Muscle layer of colon (tissue), 2 donors: ENCODE data around the gene CRYGN.

Experiments
- H3K27ac ChIP-seq: one replicate; pipeline ENCODE4 v1.7.0; 2013; ENCODE audit warnings: low read depth, mild to moderate bottlenecking, low read length, moderate library complexity
- H3K27me3 ChIP-seq, 2 donors: one replicate each; pipeline ENCODE4 v1.7.0; 2013; ENCODE audit warnings: low read length in 2 of 2, mild to moderate bottlenecking in 2 of 2; ENCODE audit not compliant: insufficient read depth in 2 of 2, control insufficient read depth in 1 of 2
- H3K36me3 ChIP-seq: one replicate; pipeline ENCODE4 v1.7.0; 2013; ENCODE audit warnings: mild to moderate bottlenecking, low read length; ENCODE audit not compliant: insufficient read depth
- H3K4me1 ChIP-seq: one replicate; pipeline ENCODE4 v1.7.0; 2013; ENCODE audit warnings: mild to moderate bottlenecking, low read length; ENCODE audit not compliant: insufficient read depth
- H3K4me3 ChIP-seq, 2 donors: one replicate each; pipeline ENCODE4 v1.7.0; 2013; ENCODE audit warnings: low read length in 2 of 2, low read depth in 1 of 2, mild to moderate bottlenecking in 1 of 2, moderate library complexity in 1 of 2
- H3K9ac ChIP-seq: one replicate; pipeline ENCODE4 v1.7.0; 2013; ENCODE audit warnings: low read length
- H3K9me3 ChIP-seq: one replicate; pipeline ENCODE4 v1.7.0; 2013; ENCODE audit warnings: mild to moderate bottlenecking, low read length
- donor health status: abdominal sarcoma.
- donor health status: Adenocarcinoma of cecum.

Gene CRYGN

DNA sequence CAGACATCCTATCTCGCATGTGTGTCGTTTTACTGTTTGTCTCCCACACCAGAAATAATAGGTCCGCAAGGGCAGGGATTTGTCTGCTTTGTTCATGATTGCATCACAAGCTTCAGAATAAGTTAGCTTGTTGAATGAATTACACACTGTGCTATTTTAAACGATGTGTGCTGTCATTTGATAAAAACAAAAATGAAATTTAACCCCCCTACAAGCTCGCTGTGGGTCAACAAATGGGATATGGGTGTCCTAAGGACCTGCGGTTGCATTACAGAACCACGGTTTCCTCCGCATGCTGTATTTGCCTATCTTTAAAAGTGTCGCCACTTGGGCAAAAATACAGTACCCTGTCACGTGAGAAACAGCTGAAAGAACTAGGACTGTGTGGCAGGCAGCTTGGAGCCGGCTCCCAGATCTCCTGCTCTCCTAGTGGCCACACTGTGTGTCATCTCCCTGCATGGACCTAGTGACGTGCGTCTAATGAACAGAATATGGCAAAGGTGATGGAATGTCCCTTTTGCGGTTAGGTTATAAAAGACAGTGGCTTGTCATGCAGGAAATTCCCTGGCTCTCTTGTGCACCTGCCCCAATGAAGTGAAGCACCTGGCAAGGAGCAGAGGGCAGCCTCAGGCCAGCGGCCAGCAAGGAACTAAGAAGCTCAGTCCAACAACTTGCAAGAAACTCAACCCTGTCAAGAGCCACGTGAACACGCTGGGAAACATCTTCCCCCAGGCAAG lies 32.9 kb upstream of the CRYGN start:
- peaks cover 24% of the 10 kb centered on the region for H3K4me1 ChIP-seq
- H3K27me3 ChIP-seq, result no peaks in the 10 kb centered on the region
- H3K9me3 ChIP-seq, result no peaks in the 10 kb centered on the region
- H3K9ac ChIP-seq, result no peak overlapping the region
- H3K27ac ChIP-seq, result no peak overlapping the region
- peaks cover 35% of the 10 kb centered on the region for H3K36me3 ChIP-seq
- H3K4me3 ChIP-seq, result no peak overlapping the region

- no peak overlapping the region for H3K9ac ChIP-seq
- H3K27me3 ChIP-seq, result no peaks in the 10 kb centered on the region
- H3K4me1 ChIP-seq, result peaks cover 20% of the 10 kb centered on the region
- H3K9me3 ChIP-seq, result no peaks in the 10 kb centered on the region
- no peak overlapping the region for H3K27ac ChIP-seq
- no peak overlapping the region for H3K4me3 ChIP-seq
- peaks cover 52% of the 10 kb centered on the region for H3K36me3 ChIP-seq
These were observed 30.8 kb upstream of the CRYGN start for GRCh38 chr7:151470711-151471110.

DNA sequence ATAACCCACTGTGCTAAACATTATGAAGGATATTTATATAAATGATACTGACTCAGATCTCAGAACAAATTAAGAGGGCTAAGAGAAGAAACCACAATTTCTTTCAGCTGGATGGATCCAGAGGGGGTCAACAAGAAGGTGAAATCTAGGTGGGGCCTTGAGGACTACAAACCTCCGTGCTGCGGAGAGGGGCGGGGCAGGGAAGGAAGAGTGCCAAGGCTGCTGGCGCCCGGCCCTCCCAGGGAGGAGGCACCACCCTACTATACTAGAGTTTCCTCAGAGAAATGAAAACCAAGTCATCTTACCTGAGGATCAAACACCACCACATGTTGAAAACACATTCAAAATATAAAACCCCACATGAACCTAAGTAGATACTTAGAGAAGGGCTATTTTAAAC lies 29.3 kb upstream of the CRYGN start:
- Histone ChIP-seq H3K9ac (no peak overlapping the region), H3K4me3 (no peak overlapping the region), H3K27me3 (no peaks in the 10 kb centered on the region), H3K4me1 (peaks cover 20% of the 10 kb centered on the region), H3K9me3 (no peaks in the 10 kb centered on the region), H3K36me3 (peaks cover 56% of the 10 kb centered on the region), H3K27ac (no peak overlapping the region)

DNA sequence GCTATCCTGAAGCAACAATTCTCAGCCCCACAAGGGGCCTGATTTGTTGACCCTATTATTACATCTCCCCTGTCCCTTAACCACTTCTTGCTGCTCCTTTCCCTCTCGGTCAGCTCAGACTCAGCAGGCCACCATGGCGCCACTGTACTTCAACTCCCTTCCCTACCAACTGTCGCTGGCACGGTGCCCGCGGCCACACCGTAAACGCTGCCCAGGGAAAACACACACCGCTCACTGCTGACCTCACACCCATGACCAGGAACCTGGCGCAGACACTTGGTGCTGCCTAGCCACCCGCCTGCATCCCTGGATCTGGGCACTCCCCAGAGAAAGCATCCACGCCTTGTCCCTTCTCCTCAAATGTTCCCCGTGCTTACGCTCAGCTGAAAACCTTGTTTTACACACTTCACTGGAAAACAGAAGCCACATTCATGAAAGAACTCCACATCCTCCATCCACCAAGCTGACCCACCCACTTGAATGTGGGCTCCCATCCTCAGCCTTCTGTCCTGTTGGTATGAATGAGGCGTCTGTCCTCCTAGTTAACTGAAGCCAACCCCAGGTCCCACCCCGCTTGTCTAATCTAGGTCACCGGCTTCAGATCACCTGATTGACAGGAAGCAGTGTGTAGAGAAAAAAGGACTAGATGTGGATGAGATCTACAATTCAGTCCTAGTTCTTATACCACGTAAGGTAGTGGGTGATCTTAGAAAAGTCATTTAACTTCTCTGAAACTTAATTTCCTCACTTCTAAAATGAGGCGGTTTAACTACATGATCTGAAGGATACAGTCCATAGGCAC lies 28.5 kb upstream of the CRYGN start:
- Histone ChIP-seq H3K27me3 (no peaks in the 10 kb centered on the region), H3K4me3 (no peak overlapping the region), H3K4me1 (peaks cover 20% of the 10 kb centered on the region), H3K9me3 (no peaks in the 10 kb centered on the region), H3K36me3 (peaks cover 60% of the 10 kb centered on the region), H3K9ac (no peak overlapping the region), H3K27ac (no peak overlapping the region)

DNA sequence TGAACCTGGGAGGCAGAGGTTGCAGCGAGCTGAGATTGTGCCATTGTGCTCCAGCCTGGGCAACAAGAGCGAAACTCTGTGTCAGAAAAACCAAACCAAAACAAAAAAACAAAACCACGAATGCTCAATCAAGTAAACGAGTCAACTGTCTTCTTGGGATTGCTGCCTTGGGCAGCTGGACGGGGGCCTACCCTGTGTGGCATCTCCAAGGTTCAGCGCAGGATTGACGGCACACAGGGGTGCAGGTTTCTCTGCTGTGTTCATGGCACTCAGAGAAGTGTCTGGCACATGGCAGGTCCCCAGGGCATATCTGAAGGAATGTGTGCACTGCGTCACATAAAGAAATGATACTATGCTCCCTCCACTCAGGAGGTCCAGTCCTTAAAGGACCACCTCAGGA lies 25.2 kb upstream of the CRYGN start:
- Histone ChIP-seq H3K36me3 (peaks cover 52% of the 10 kb centered on the region), H3K27ac (no peak overlapping the region), H3K9ac (no peak overlapping the region), H3K9me3 (peaks cover 4% of the 10 kb centered on the region), H3K4me1 (peaks cover 23% of the 10 kb centered on the region), H3K4me3 (no peak overlapping the region), H3K27me3 (no peaks in the 10 kb centered on the region)

GRCh38 chr7:151462306-151462779 lies 22.4 kb upstream of the CRYGN start:
- H3K4me3 ChIP-seq, result peak overlapping the region in 1 of 2 donors; percentile 23
- H3K9me3 ChIP-seq, result peaks cover 4% of the 10 kb centered on the region
- H3K4me1 ChIP-seq, result peaks cover 32% of the 10 kb centered on the region
- H3K36me3 ChIP-seq, result peaks cover 24% of the 10 kb centered on the region
- no peak overlapping the region for H3K9ac ChIP-seq
- H3K27me3 ChIP-seq, result no peaks in the 10 kb centered on the region
- H3K27ac ChIP-seq, result peak overlapping the region; percentile 92

DNA sequence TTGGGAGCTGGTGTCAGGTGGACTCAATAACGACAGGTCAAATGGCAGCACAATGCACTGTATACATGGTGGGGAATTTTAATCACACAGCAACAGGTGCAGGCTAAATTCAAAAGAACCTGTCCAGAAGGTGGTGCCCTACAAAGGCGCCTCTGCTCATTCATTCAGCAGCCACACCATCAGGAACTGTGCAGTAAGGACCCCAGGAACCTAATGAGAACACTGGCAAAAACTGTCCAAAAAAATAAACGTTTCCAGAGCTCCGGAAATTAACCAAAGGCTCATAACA lies 21.9 kb upstream of the CRYGN start:
- H3K4me3 ChIP-seq, result peak overlapping the region in 1 of 2 donors; percentile 23
- H3K27me3 ChIP-seq, result no peaks in the 10 kb centered on the region
- H3K4me1 ChIP-seq, result peaks cover 32% of the 10 kb centered on the region
- H3K36me3 ChIP-seq, result peaks cover 20% of the 10 kb centered on the region
- H3K9ac ChIP-seq, result peak overlapping the region; percentile 40
- peak overlapping the region; percentile 92 for H3K27ac ChIP-seq
- H3K9me3 ChIP-seq, result peaks cover 4% of the 10 kb centered on the region

GRCh38 chr7:151461096-151461941 lies 21.4 kb upstream of the CRYGN start:
- H3K27ac ChIP-seq, result peak overlapping the region; percentile 92
- H3K4me3 ChIP-seq, result peak overlapping the region; percentile 7 to 62
- H3K4me1 ChIP-seq, result peaks cover 32% of the 10 kb centered on the region
- H3K9ac ChIP-seq, result peak overlapping the region; percentile 40
- peaks cover 18% of the 10 kb centered on the region for H3K36me3 ChIP-seq
- H3K27me3 ChIP-seq, result no peaks in the 10 kb centered on the region
- peaks cover 4% of the 10 kb centered on the region for H3K9me3 ChIP-seq

DNA sequence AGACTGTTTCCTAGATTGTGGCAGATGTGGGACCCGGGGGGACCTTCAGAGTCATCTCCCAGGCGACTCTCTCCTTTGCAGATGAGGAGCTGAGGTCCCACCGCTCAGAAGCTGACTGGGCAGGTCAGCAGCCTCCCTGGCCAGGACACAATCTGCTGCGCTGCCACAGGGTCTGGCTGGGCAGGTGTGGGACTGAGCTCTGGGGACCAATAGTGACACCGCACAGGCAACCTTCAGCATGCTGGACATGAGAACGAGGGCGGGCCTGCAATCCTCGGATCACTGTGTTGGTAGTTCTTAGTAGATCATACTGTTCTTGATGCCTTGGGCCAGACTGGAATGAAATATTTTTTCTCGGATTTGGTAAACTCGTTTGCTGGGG lies 20.5 kb upstream of the CRYGN start:
- Histone ChIP-seq H3K4me1 (peaks cover 32% of the 10 kb centered on the region), H3K9me3 (peaks cover 4% of the 10 kb centered on the region), H3K4me3 (peak overlapping the region; percentile 26 to 62), H3K27ac (peak overlapping the region; percentile 92), H3K9ac (peak overlapping the region; percentile 30), H3K36me3 (peaks cover 10% of the 10 kb centered on the region), H3K27me3 (no peaks in the 10 kb centered on the region)

GRCh38 chr7:151459726-151460473 lies 20.0 kb upstream of the CRYGN start:
- Histone ChIP-seq H3K36me3 (peaks cover 4% of the 10 kb centered on the region), H3K9ac (peak overlapping the region; percentile 75), H3K27ac (peak overlapping the region; percentile 92), H3K27me3 (no peaks in the 10 kb centered on the region), H3K4me1 (peaks cover 32% of the 10 kb centered on the region), H3K4me3 (peak overlapping the region; percentile 45 to 62), H3K9me3 (peaks cover 4% of the 10 kb centered on the region)

- H3K9ac ChIP-seq, result no peak overlapping the region
- peaks cover 32% of the 10 kb centered on the region for H3K4me1 ChIP-seq
- H3K27ac ChIP-seq, result no peak overlapping the region
- H3K36me3 ChIP-seq, result no peaks in the 10 kb centered on the region
- no peaks in the 10 kb centered on the region for H3K27me3 ChIP-seq
- H3K9me3 ChIP-seq, result no peaks in the 10 kb centered on the region
- no peak overlapping the region for H3K4me3 ChIP-seq
These were observed 17.6 kb upstream of the CRYGN start for GRCh38 chr7:151457534-151457933.
